Mesendoderm (in vitro differentiated cells): ENCODE data around the gene PPP4R2.

Experiments
- DNase-seq: peaks from one replicate; pipeline ENCODE4 v3.0.0; 2013
- H2AK5ac ChIP-seq: 2 replicates; pipeline ENCODE4 v1.6.1; 2013; ENCODE audit warnings: low read length, inconsistent platforms
- H2BK120ac ChIP-seq: 2 replicates; pipeline ENCODE4 v1.6.1; 2013; ENCODE audit warnings: low read depth, mild to moderate bottlenecking, low read length, moderate library complexity, mixed read lengths
- H2BK15ac ChIP-seq: replicated peaks from 2 replicates; pipeline ENCODE4 v1.6.1; 2013; ENCODE audit warnings: low read depth, mild to moderate bottlenecking, moderate library complexity
- H2BK5ac ChIP-seq: 2 replicates; pipeline ENCODE4 v1.6.1; 2013; ENCODE audit warnings: low read length, inconsistent platforms
- H3K18ac ChIP-seq: 2 replicates; pipeline ENCODE4 v1.6.1; 2013; ENCODE audit warnings: mild to moderate bottlenecking, low read length, mixed read lengths
- H3K23ac ChIP-seq: one replicate; pipeline ENCODE4 v1.6.1; 2013; ENCODE audit warnings: low read length
- H3K27ac ChIP-seq: 2 replicates; pipeline ENCODE4 v1.5.1; 2013; ENCODE audit warnings: low read depth, mild to moderate bottlenecking, inconsistent platforms, low read length, moderate library complexity
- H3K27me3 ChIP-seq: 2 replicates; pipeline ENCODE4 v1.6.1; 2013; ENCODE audit warnings: low read length, control low read depth, mild to moderate bottlenecking, inconsistent platforms; ENCODE audit not compliant: insufficient read depth, poor library complexity
- H3K36me3 ChIP-seq: 2 replicates; pipeline ENCODE4 v1.6.1; 2013; ENCODE audit warnings: low read length, inconsistent platforms; ENCODE audit not compliant: control insufficient read depth, insufficient read depth
- H3K4ac ChIP-seq: one replicate; pipeline ENCODE4 v1.6.1; 2013; ENCODE audit warnings: low read depth, mild to moderate bottlenecking, low read length, moderate library complexity
- H3K4me1 ChIP-seq: 2 replicates; pipeline ENCODE4 v1.6.1; 2013; ENCODE audit warnings: low read depth, low read length, inconsistent platforms; ENCODE audit not compliant: control insufficient read depth
- H3K4me2 ChIP-seq: 2 replicates; pipeline ENCODE4 v1.6.1; 2013; ENCODE audit warnings: low read length
- H3K4me3 ChIP-seq: 2 replicates; pipeline ENCODE4 v1.5.1; 2013; ENCODE audit warnings: mild to moderate bottlenecking, low read length
- H3K56ac ChIP-seq: one replicate; pipeline ENCODE4 v1.6.1; 2013; ENCODE audit warnings: low read length
- H3K79me1 ChIP-seq: 2 replicates; pipeline ENCODE4 v1.6.1; 2013; ENCODE audit warnings: low read length, inconsistent platforms
- H3K79me2 ChIP-seq: 2 replicates; pipeline ENCODE4 v1.6.1; 2013; ENCODE audit warnings: mild to moderate bottlenecking, low read length; ENCODE audit not compliant: control insufficient read depth, insufficient read depth
- H3K9ac ChIP-seq: 2 replicates; pipeline ENCODE4 v1.6.1; 2013; ENCODE audit warnings: low read length, inconsistent platforms
- H4K5ac ChIP-seq: one replicate; pipeline ENCODE4 v1.6.1; 2013; ENCODE audit warnings: low read length
- H4K8ac ChIP-seq: one replicate; pipeline ENCODE4 v1.6.1; 2013; ENCODE audit warnings: low read depth, mild to moderate bottlenecking, control low read depth, low read length, moderate library complexity
- WGBS: extraction: QIAGEN DNeasy Blood & Tissue Kit; methylation state at CpG from one replicate; pipeline ENCODE4 v1.1.7; 2013; ENCODE audit warnings: low lambda C conversion rate, missing lambda C conversion rate; ENCODE audit not compliant: insufficient coverage; ENCODE audit errors: extremely low coverage; 5-methylcytosine and 5-hydroxymethylcytosine counted together

PPP4R2 gene

GRCh38 chr3:72961752-72962151, 34.9 kb upstream of the PPP4R2 start:
- no peaks in the 10 kb centered on the region for H3K4me1 ChIP-seq
- no peaks in the 10 kb centered on the region for H3K27me3 ChIP-seq
- DNase-seq, result no peak
- no peak overlapping the region for H3K18ac ChIP-seq
- WGBS, result no CpG with 5 or more reads among the region's 4 CpGs
- no peaks in the 10 kb centered on the region for H3K36me3 ChIP-seq
- no peak overlapping the region for H3K4me3 ChIP-seq
- no peak overlapping the region for H3K4ac ChIP-seq
- no peak overlapping the region for H2AK5ac ChIP-seq
- H2BK15ac ChIP-seq, result no peak overlapping the region
- H3K23ac ChIP-seq, result no peak overlapping the region
- H3K79me1 ChIP-seq, result no peaks in the 10 kb centered on the region
- H4K8ac ChIP-seq, result no peak overlapping the region
- H3K27ac ChIP-seq, result no peak overlapping the region
- no peak overlapping the region for H3K9ac ChIP-seq
- H4K5ac ChIP-seq, result no peak overlapping the region
- no peak overlapping the region for H3K56ac ChIP-seq
- no peak overlapping the region for H3K4me2 ChIP-seq
- H3K79me2 ChIP-seq, result no peaks in the 10 kb centered on the region
- no peak overlapping the region for H2BK5ac ChIP-seq
- no peak overlapping the region for H2BK120ac ChIP-seq

GRCh38 chr3:72962317-72962716, 34.3 kb upstream of the PPP4R2 start:
- Histone ChIP-seq H3K56ac (no peak overlapping the region), H2AK5ac (no peak overlapping the region), H3K79me2 (no peaks in the 10 kb centered on the region), H3K27me3 (no peaks in the 10 kb centered on the region), H3K23ac (no peak overlapping the region), H3K18ac (no peak overlapping the region), H4K8ac (no peak overlapping the region), H2BK15ac (no peak overlapping the region), H3K36me3 (no peaks in the 10 kb centered on the region), H3K4me1 (no peaks in the 10 kb centered on the region), H2BK5ac (no peak overlapping the region), H3K4me2 (no peak overlapping the region), H2BK120ac (no peak overlapping the region), H3K4me3 (no peak overlapping the region), H3K4ac (no peak overlapping the region), H3K9ac (no peak overlapping the region), H3K79me1 (no peaks in the 10 kb centered on the region), H4K5ac (no peak overlapping the region), H3K27ac (no peak overlapping the region)
- DNase-seq, result no peak

GRCh38 chr3:72964633-72965032, 32.0 kb upstream of the PPP4R2 start:
- Histone ChIP-seq H3K4ac (no peak overlapping the region), H4K5ac (no peak overlapping the region), H3K79me1 (no peaks in the 10 kb centered on the region), H4K8ac (no peak overlapping the region), H3K4me2 (no peak overlapping the region), H2BK5ac (no peak overlapping the region), H3K18ac (no peak overlapping the region), H3K4me3 (no peak overlapping the region), H3K56ac (no peak overlapping the region), H3K27me3 (no peaks in the 10 kb centered on the region), H2BK120ac (no peak overlapping the region), H3K9ac (no peak overlapping the region), H2AK5ac (no peak overlapping the region), H3K4me1 (no peaks in the 10 kb centered on the region), H3K23ac (no peak overlapping the region), H2BK15ac (no peak overlapping the region), H3K36me3 (no peaks in the 10 kb centered on the region), H3K79me2 (no peaks in the 10 kb centered on the region), H3K27ac (no peak overlapping the region)
- DNase-seq, result no peak

GRCh38 chr3:72968266-72968664, 28.3 kb upstream of the PPP4R2 start:
- no CpG with 5 or more reads among the region's 1 CpG for WGBS

GRCh38 chr3:72969766-72970165, 26.8 kb upstream of the PPP4R2 start:
- H3K27ac ChIP-seq, result no peak overlapping the region
- H3K18ac ChIP-seq, result no peak overlapping the region
- H3K4me3 ChIP-seq, result no peak overlapping the region
- no peaks in the 10 kb centered on the region for H3K36me3 ChIP-seq
- peaks cover 7% of the 10 kb centered on the region for H3K4me1 ChIP-seq
- H3K4me2 ChIP-seq, result no peak overlapping the region
- no peak overlapping the region for H3K9ac ChIP-seq
- H2BK15ac ChIP-seq, result no peak overlapping the region
- WGBS, result no CpG with 5 or more reads among the region's 3 CpGs
- H2BK5ac ChIP-seq, result no peak overlapping the region
- no peaks in the 10 kb centered on the region for H3K79me2 ChIP-seq
- no peaks in the 10 kb centered on the region for H3K27me3 ChIP-seq
- H2BK120ac ChIP-seq, result no peak overlapping the region
- no peak overlapping the region for H3K56ac ChIP-seq
- H2AK5ac ChIP-seq, result no peak overlapping the region
- no peak overlapping the region for H4K8ac ChIP-seq
- H3K23ac ChIP-seq, result no peak overlapping the region
- no peak overlapping the region for H3K4ac ChIP-seq
- no peak for DNase-seq
- H3K79me1 ChIP-seq, result no peaks in the 10 kb centered on the region
- no peak overlapping the region for H4K5ac ChIP-seq

More at GRCh38 chr3:72968266-72968664, 28.3 kb upstream of the PPP4R2 start:
- H3K79me2 ChIP-seq, result no peaks in the 10 kb centered on the region
- H3K27me3 ChIP-seq, result no peaks in the 10 kb centered on the region
- no peak for DNase-seq
- H3K9ac ChIP-seq, result no peak overlapping the region
- H2BK15ac ChIP-seq, result no peak overlapping the region
- no peak overlapping the region for H3K4me3 ChIP-seq
- no peak overlapping the region for H3K23ac ChIP-seq
- H2BK120ac ChIP-seq, result no peak overlapping the region
- H3K36me3 ChIP-seq, result no peaks in the 10 kb centered on the region
- no peak overlapping the region for H3K4me2 ChIP-seq
- H3K27ac ChIP-seq, result no peak overlapping the region
- H3K18ac ChIP-seq, result no peak overlapping the region
- no peak overlapping the region for H3K4ac ChIP-seq
- peaks cover 2% of the 10 kb centered on the region for H3K4me1 ChIP-seq
- no peaks in the 10 kb centered on the region for H3K79me1 ChIP-seq
- no peak overlapping the region for H3K56ac ChIP-seq
- H2AK5ac ChIP-seq, result no peak overlapping the region
- H2BK5ac ChIP-seq, result no peak overlapping the region
- no peak overlapping the region for H4K8ac ChIP-seq
- no peak overlapping the region for H4K5ac ChIP-seq

GRCh38 chr3:72970942-72971341, 25.7 kb upstream of the PPP4R2 start:
- Histone ChIP-seq H2BK15ac (no peak overlapping the region), H3K27me3 (no peaks in the 10 kb centered on the region), H3K4me2 (no peak overlapping the region), H4K8ac (no peak overlapping the region), H3K4me1 (peaks cover 10% of the 10 kb centered on the region), H3K56ac (no peak overlapping the region), H2BK5ac (no peak overlapping the region), H3K18ac (no peak overlapping the region), H3K79me2 (no peaks in the 10 kb centered on the region), H3K23ac (no peak overlapping the region), H3K4me3 (no peak overlapping the region), H3K79me1 (no peaks in the 10 kb centered on the region), H3K27ac (no peak overlapping the region), H4K5ac (no peak overlapping the region), H2AK5ac (no peak overlapping the region), H3K4ac (no peak overlapping the region), H3K36me3 (no peaks in the 10 kb centered on the region), H3K9ac (no peak overlapping the region), H2BK120ac (no peak overlapping the region)
- DNase-seq, result no peak
- no CpG with 5 or more reads among the region's 2 CpGs for WGBS
